Kidney (tissue), 14 donors: ENCODE results near the gene TRIM59. TPM values are rescaled to one million over a fixed set of nuclear protein-coding genes. Genes with fewer than 3 reads are reported as not detected.

Experiments used
- DNase-seq, 5 donors: peaks; one replicate each; pipeline ENCODE4 v3.0.0-alpha.2; 2013 to 2020
- FAIRE-seq: peaks from 2 replicates; lab custom pipeline; 2012; peaks lifted over from hg19 to GRCh38; lab: Jason Lieb, UNC
- H3K27ac ChIP-seq, 2 donors: one replicate each; pipeline ENCODE4 v1.7.0; 2013; ENCODE audit warnings: low read depth in 2 of 2, low read length in 2 of 2, inconsistent platforms in 1 of 2
- H3K27me3 ChIP-seq: one replicate; pipeline ENCODE4 v1.7.1; 2013; ENCODE audit warnings: low read length, inconsistent platforms; ENCODE audit not compliant: control insufficient read depth, insufficient read depth
- H3K36me3 ChIP-seq, 3 donors: one replicate each; pipeline versions ENCODE4 v1.7.0 to v1.7.1; 2013; ENCODE audit warnings: low read length in 3 of 3, control low read depth in 1 of 3, inconsistent platforms in 1 of 3; ENCODE audit not compliant: insufficient read depth in 3 of 3, control insufficient read depth in 2 of 3
- H3K4me1 ChIP-seq, 3 donors: one replicate each; pipeline versions ENCODE4 v1.7.0 to v1.7.1; 2013; ENCODE audit warnings: low read length in 3 of 3, inconsistent platforms in 1 of 3, low read depth in 1 of 3; ENCODE audit not compliant: control insufficient read depth in 2 of 3, insufficient read depth in 2 of 3
- H3K4me3 ChIP-seq, 3 donors: one replicate each; pipeline versions ENCODE4 v1.7.0 to v1.8.1; 2013; ENCODE audit warnings: low read length in 3 of 3, control low read depth in 1 of 3, inconsistent platforms in 1 of 3
- H3K9ac ChIP-seq, 3 donors: one replicate each; pipeline versions ENCODE4 v1.7.0 to v1.7.1; 2013; ENCODE audit warnings: low read length in 3 of 3, control low read depth in 1 of 3, inconsistent platforms in 1 of 3
- H3K9me3 ChIP-seq, 3 donors: one replicate each; pipeline versions ENCODE4 v1.7.0 to v1.7.1; 2013; ENCODE audit warnings: low read length in 3 of 3, control low read depth in 1 of 3, inconsistent platforms in 1 of 3; ENCODE audit not compliant: control insufficient read depth in 2 of 3, insufficient read depth in 1 of 3
- CTCF ChIP-seq: IDR thresholded peaks from 3 replicates; pipeline ENCODE4 v1.5.1; 2012; ENCODE audit warnings: mild to moderate bottlenecking, moderate library complexity, borderline replicate concordance; ENCODE audit not compliant: insufficient read depth; ENCODE audit errors: extremely low read depth
- intact Hi-C: fragments of 100-400 bp; cut with DNase I; formaldehyde crosslinking; loops from one replicate; pipeline ENCODE4 v1.11.1; 2022
- polyA plus RNA-seq: library from polyadenylated mRNA; stranded (reverse); fragments of 350-450 nt; fragmentation: Illumina TruSeq; extraction: RNeasy Lipid Tissue Mini Kit (QIAGEN cat#74804); gene quantifications from one replicate; pipeline ENCODE4 v1.2.3, GENCODE V29; 2014; ENCODE audit warnings: low read depth, low replicate concordance; ENCODE audit not compliant: insufficient read depth
- total RNA-seq: library from RNA; stranded (reverse); fragmentation: NEBNext Ultra II Directional; extraction: Animal tissue kit (Norgen Biotek cat#: 25700); gene quantifications from one replicate; pipeline ENCODE4 v1.2.1, GENCODE V29; 2021
- donor health status: control.
- donor health status: control.
- donor health status: control.
- donor health status: control.
- donor health status: control.
- donor health status: DM: yes; HTN: yes; CAD: no.
- donor health status: Normal renal cell carcinoma (clear cell type).

The TRIM59 gene
- total and polyA plus RNA-seq, 2 donors from 2014 or later = 0.84 to 4.8 TPM

GRCh38 chr3:160412477-160412876 lies 37.1 kb downstream of the TRIM59 start:
- Histone ChIP-seq H3K9me3 (no peaks in the 10 kb centered on the region), H3K36me3 (peaks cover 2 to 4% (median 3%) of the 10 kb centered on the region in 3 donors), H3K27ac (no peak overlapping the region), H3K27me3 (no peaks in the 10 kb centered on the region), H3K9ac (no peak overlapping the region), H3K4me1 (no peaks in the 10 kb centered on the region), H3K4me3 (no peak overlapping the region)
- TF ChIP-seq CTCF = no peak
- FAIRE-seq (no peak), DNase-seq (no peak)
- intact Hi-C loops = no loop called here

- no peak for DNase-seq
- Histone ChIP-seq H3K4me1 (no peaks in the 10 kb centered on the region), H3K36me3 (peaks cover 0 to 3% (median 1%) of the 10 kb centered on the region in 3 donors), H3K9ac (no peak overlapping the region), H3K9me3 (no peaks in the 10 kb centered on the region), H3K27ac (no peak overlapping the region), H3K27me3 (no peaks in the 10 kb centered on the region), H3K4me3 (no peak overlapping the region)
- intact Hi-C loops = no loop called here
- FAIRE-seq = no peak
- TF ChIP-seq CTCF = no peak
Measured at GRCh38 chr3:160409812-160410610, 39.6 kb downstream of the TRIM59 start.

- Histone ChIP-seq H3K4me1 (no peaks in the 10 kb centered on the region), H3K9me3 (no peaks in the 10 kb centered on the region), H3K4me3 (no peak overlapping the region), H3K27ac (no peak overlapping the region), H3K9ac (no peak overlapping the region), H3K36me3 (peaks cover 0 to 4% (median 3%) of the 10 kb centered on the region in 3 donors), H3K27me3 (no peaks in the 10 kb centered on the region)
- TF ChIP-seq CTCF = no peak
- intact Hi-C loops = no loop called here
- no peak for FAIRE-seq
- DNase-seq = peak in 2 of 5 donors; percentile 8 to 33
Measured at GRCh38 chr3:160403796-160404470, 45.7 kb downstream of the TRIM59 start.
